Left ventricle myocardium inferior (tissue), 1 donor: Measurements from ENCODE around the gene IL9R. TPM values are rescaled to one million over a fixed set of nuclear protein-coding genes. Genes with fewer than 3 reads are reported as not detected.
"Not testable (repeated sequence)": the region's sequence is repeated elsewhere in the genome, so short reads cannot be mapped to it uniquely, and the experiment has no call there.

Experiments
- DNase-seq: peaks from one replicate; pipeline ENCODE4 v3.0.0-alpha.2; 2020
- H3K27ac ChIP-seq: fragments of 200-600 bp; replicated peaks from 2 replicates; pipeline ENCODE4 v1.8.0; 2021
- H3K27me3 ChIP-seq: fragments of 200-600 bp; 2 replicates; pipeline ENCODE4 v1.8.0; 2021; ENCODE audit warnings: low read depth
- H3K36me3 ChIP-seq: fragments of 200-600 bp; 2 replicates; pipeline ENCODE4 v1.8.0; 2021
- H3K4me1 ChIP-seq: fragments of 200-600 bp; 2 replicates; pipeline ENCODE4 v1.8.0; 2021
- H3K4me3 ChIP-seq: fragments of 200-600 bp; 2 replicates; pipeline ENCODE4 v1.8.0; 2021; ENCODE audit warnings: mild to moderate bottlenecking, moderate library complexity
- H3K9me3 ChIP-seq: fragments of 200-600 bp; replicated peaks from 2 replicates; pipeline ENCODE4 v1.8.0; 2021
- CTCF ChIP-seq: fragments of 200-600 bp; IDR thresholded peaks from 2 replicates; pipeline ENCODE4 v1.8.0; 2021; ENCODE audit warnings: antibody characterized with exemption, mild to moderate bottlenecking, borderline replicate concordance
- intact Hi-C: fragments of 100-400 bp; cut with micrococcal nuclease; formaldehyde crosslinking; loops from one replicate; pipeline ENCODE4 v1.11.0; 2022
- total RNA-seq: library from RNA; stranded (reverse); fragmentation: NEBNext Ultra II Directional; extraction: Animal tissue kit (Norgen Biotek cat#: 25700); gene quantifications from one replicate; pipeline ENCODE4 v1.2.1, GENCODE V29; 2021
- donor health status: DM: no; HTN: yes; CAD: no; lungs with severe emphysema.

Gene IL9R
- total RNA-seq, 1 donor from 2014 or later, result not detected

GRCh38 chrX:156004256-156004655, 6.8 kb downstream of the IL9R start:
- H3K27me3 ChIP-seq, result no peaks in the 10 kb centered on the region
- intact Hi-C loops, result no loop called here
- DNase-seq, result no peak
- H3K4me1 ChIP-seq, result no peaks in the 10 kb centered on the region
- H3K9me3 ChIP-seq, result no peaks in the 10 kb centered on the region
- no peak overlapping the region for H3K27ac ChIP-seq
- no peaks in the 10 kb centered on the region for H3K36me3 ChIP-seq
- no peak overlapping the region for H3K4me3 ChIP-seq
- no peak for TF ChIP-seq CTCF

GRCh38 chrX:156004740-156005139, 7.2 kb downstream of the IL9R start:
- Histone ChIP-seq H3K36me3 (no peaks in the 10 kb centered on the region), H3K27ac (no peak overlapping the region), H3K4me1 (no peaks in the 10 kb centered on the region), H3K27me3 (no peaks in the 10 kb centered on the region), H3K4me3 (no peak overlapping the region), H3K9me3 (no peaks in the 10 kb centered on the region)
- TF ChIP-seq CTCF, result no peak
- no peak for DNase-seq
- intact Hi-C loops, result no loop called here

- TF ChIP-seq CTCF, result no peak
- Histone ChIP-seq H3K4me1 (no peaks in the 10 kb centered on the region), H3K9me3 (no peaks in the 10 kb centered on the region), H3K27me3 (no peaks in the 10 kb centered on the region), H3K4me3 (no peak overlapping the region), H3K36me3 (no peaks in the 10 kb centered on the region), H3K27ac (no peak overlapping the region)
- no peak for DNase-seq
- intact Hi-C loops, result no loop called here
Observed at GRCh38 chrX:156005144-156005543, 7.6 kb downstream of the IL9R start.

- H3K4me3 ChIP-seq, H3K27me3 ChIP-seq, H3K36me3 ChIP-seq, DNase-seq, H3K27ac ChIP-seq, intact Hi-C loops, H3K4me1 ChIP-seq, H3K9me3 ChIP-seq: not testable (repeated sequence)
Observed at GRCh38 chrX:156006468-156006867, 9.0 kb downstream of the IL9R start.

GRCh38 chrX:156008379-156008778, 10.9 kb downstream of the IL9R start:
- H3K27ac ChIP-seq, H3K4me3 ChIP-seq, H3K36me3 ChIP-seq, H3K27me3 ChIP-seq, DNase-seq, intact Hi-C loops, H3K9me3 ChIP-seq, H3K4me1 ChIP-seq: not testable (repeated sequence)

GRCh38 chrX:156008915-156009314, 11.4 kb downstream of the IL9R start:
- H3K36me3 ChIP-seq, result no peaks in the 10 kb centered on the region
- no peaks in the 10 kb centered on the region for H3K9me3 ChIP-seq
- H3K4me1 ChIP-seq, result no peaks in the 10 kb centered on the region
- no peak for DNase-seq
- no peaks in the 10 kb centered on the region for H3K27me3 ChIP-seq
- intact Hi-C loops, result no loop called here
- no peak overlapping the region for H3K27ac ChIP-seq
- TF ChIP-seq CTCF, result no peak
- H3K4me3 ChIP-seq, result no peak overlapping the region

GRCh38 chrX:156009691-156010090, 12.2 kb downstream of the IL9R start:
- H3K27ac ChIP-seq, H3K4me1 ChIP-seq, H3K4me3 ChIP-seq, H3K36me3 ChIP-seq, DNase-seq, intact Hi-C loops, H3K9me3 ChIP-seq, H3K27me3 ChIP-seq: not testable (repeated sequence)

- H3K4me3 ChIP-seq, DNase-seq, H3K27ac ChIP-seq, H3K4me1 ChIP-seq, H3K27me3 ChIP-seq, H3K36me3 ChIP-seq, H3K9me3 ChIP-seq, intact Hi-C loops: not testable (repeated sequence)
Observed at GRCh38 chrX:156013286-156013953, 15.9 kb downstream of the IL9R start.

GRCh38 chrX:156019846-156020245, 22.4 kb downstream of the IL9R start:
- H3K36me3 ChIP-seq, DNase-seq, intact Hi-C loops, H3K9me3 ChIP-seq, H3K27ac ChIP-seq, H3K27me3 ChIP-seq, H3K4me3 ChIP-seq, H3K4me1 ChIP-seq: not testable (repeated sequence)

- H3K4me1 ChIP-seq, H3K36me3 ChIP-seq, H3K27me3 ChIP-seq, intact Hi-C loops, H3K27ac ChIP-seq, H3K4me3 ChIP-seq, H3K9me3 ChIP-seq, DNase-seq: not testable (repeated sequence)
Observed at GRCh38 chrX:156023002-156023401, 25.5 kb downstream of the IL9R start.
